ENCODE measurements around the gene TBX15.

Gene TBX15

GRCh38 chr1:118890851-118891384, 97.2 kb downstream of the TBX15 start:
- DNase-seq (ENCODE audit: low read depth) = no peak

DNA sequence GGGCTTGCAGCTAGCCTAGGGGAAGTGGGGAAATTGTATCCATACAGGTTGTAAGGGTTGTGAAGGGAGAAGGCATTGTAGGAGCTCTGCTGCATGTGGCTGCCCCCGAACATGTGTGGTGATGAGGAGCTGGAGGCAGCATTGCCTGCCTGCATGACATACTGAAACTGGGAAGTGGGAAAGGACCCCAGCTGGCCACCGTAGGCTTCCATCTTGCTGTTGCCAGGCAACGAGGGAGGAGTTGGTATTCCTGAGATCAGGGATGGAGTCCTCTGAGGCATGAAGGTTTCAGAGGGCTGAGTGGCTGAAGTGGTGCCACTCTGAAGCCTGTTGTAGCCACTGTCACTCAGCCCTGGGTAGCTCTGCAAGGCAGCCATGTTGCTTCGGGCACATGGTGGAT, 103.2 kb downstream of the TBX15 start:
- no peak for DNase-seq (ENCODE audit: low read depth)

DNA sequence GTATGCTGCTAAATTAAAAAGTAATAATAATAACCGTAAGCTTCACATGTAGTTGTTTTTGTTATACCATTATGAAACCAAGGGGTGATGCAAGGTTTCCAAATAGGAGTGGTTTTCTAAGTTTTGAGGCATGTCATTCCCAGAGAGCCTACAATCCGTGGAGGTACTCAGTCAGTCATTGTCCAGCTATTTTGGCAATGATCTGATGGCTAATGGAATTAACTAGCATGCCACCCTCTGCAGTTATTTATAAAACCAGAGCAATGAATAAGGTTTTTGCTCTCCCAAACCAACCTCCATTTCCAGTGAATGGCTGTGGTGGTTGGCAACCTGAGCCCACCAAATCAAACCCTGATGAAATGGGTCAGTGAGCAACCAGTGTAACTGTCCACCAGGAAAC, 106.4 kb downstream of the TBX15 start:
- DNase-seq (ENCODE audit: low read depth) = no peak

DNA sequence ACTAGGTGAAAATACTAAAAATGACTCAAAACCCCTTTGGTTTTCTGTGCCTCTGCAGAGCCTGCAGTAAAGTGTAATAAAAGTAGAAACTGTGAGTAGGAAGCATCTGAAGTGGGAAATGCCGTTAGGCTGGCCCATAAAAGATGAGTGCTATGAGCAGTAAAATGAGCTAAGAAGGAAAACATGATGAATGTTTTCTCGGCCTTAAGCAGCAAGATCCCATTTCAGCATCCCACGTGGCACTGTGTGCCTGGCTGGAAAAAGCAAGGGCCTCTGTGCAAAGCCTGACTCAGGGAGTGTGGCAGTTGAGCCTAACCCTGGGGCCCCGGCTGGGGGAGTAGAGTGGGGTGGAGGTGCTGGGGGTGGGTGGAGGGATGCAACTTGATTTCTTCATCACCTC, 109.5 kb downstream of the TBX15 start:
- no peak for DNase-seq (ENCODE audit: low read depth)

DNA sequence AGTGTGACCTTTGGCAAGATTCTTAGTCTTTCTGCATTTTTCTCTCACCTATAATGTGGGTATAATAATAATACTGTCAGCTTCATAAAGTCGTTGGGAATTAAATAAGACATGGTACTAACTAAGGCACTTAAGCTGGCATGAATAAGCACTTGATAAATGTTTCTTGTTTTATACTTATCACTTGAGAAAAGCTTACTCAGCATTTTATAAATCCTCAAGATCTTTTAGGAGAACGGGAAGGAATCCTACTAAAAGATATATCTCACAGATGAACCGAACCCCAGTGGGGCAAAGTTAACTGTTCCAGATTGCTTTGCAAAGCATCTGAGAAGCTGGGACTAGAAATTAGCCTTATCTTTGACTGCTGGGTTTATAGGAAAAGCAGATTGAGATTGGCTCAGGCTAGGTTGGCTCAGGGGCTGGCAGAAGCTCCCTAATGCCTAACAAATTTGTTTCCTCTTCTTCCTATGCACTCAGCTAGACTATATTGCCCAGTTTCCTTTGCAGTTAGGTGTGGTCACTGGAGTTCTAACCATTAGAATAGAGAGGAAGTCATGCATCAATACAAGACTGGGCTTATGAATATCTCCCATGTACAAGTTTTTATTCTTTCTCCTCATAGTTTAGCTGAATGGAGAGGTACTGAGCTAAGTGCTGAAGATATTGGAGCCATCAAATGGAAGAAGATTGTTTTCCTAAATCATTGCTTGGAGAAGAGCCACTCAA, 110.3 kb downstream of the TBX15 start:
- DNase-seq (ENCODE audit: low read depth) = no peak

GRCh38 chr1:118871582-118872171, 116.5 kb downstream of the TBX15 start:
- DNase-seq (ENCODE audit: low read depth) = no peak

- DNase-seq (ENCODE audit: low read depth) = no peak
Measured at GRCh38 chr1:118868387-118868786, 119.8 kb downstream of the TBX15 start.

GRCh38 chr1:118866330-118866729, 121.8 kb downstream of the TBX15 start:
- DNase-seq (ENCODE audit: low read depth) = no peak

DNA sequence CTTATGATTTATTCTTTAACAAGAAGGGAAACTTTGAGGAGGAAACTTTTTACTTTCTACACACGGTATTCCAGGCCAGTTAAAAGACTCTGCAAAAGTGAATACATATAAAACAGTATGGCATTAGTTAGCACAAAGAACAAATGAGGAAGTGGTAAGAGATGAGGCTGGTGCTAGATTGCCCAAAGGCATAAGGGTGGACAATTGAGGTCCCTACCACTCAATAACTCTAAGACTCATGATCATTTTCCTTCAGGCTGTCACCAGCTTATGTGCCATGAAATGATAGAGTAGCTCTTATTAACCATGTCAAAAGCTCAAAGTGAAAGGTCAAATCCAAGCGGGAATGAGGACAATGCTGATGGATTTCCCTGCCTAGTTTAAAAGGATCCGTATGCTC, 124.5 kb downstream of the TBX15 start:
- no peak for DNase-seq (ENCODE audit: low read depth)

- no peak for DNase-seq (ENCODE audit: low read depth)
Measured at GRCh38 chr1:118862755-118863154, 125.4 kb downstream of the TBX15 start.

DNA sequence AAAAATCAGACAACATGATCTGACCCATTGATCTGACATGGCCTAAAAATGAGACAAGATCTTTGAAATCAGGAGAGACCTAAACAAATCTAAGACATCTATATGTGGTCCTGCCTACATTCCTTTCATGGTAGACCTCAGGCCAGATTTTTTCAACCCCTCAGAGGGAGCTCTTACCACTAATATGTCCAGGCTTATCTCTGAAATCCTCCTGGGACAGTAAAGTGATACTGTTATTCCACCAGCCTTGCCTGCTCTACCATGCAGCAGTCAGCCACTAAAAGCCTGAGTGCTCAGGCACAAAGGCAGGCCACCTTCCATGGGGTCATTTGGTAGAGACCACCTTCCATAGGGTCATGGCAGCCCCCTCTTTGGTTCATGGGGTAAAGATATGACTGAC, 126.9 kb downstream of the TBX15 start:
- no peak for DNase-seq (ENCODE audit: low read depth)

DNA sequence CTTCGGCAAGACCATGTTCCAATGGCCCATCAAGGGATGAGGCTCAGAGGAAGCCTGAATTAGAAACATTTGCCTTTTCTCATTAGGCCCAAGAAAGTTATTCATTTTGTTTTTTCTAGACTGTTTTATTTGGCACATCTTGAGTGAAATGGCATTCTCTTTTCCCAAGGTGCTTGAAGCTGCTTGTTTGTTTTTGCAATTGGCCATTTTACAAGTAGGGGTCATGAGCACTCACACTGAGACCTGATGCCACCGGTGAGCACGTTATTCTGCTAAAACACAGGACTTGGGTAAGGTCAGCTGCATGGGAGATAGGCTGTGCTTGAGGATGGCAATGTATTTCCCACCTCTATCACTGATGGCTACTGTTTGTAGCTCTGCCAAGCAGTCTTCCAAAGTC, 128.1 kb downstream of the TBX15 start:
- DNase-seq (ENCODE audit: low read depth) = no peak

DNA sequence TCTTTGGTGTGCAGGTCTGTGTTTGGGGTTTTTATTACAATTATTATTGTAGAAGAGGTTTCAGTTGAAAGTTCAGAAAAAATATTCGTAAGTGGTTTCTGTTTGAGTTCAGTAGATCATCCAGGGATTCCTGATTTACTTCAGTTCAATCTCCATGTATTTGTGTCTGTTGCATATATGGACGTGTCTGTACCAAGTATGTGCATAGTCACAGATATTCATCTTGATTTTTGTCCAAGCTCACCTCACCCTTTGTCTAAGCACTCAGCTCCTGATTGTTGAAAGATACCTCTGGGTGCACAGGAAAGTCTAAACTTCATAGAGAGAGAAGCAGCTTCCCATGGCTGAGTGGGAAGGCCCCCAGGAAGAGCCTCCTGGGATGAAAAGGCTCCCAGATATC, 141.7 kb downstream of the TBX15 start:
- DNase-seq (ENCODE audit: low read depth) = no peak

GRCh38 chr1:118842452-118843201, 145.5 kb downstream of the TBX15 start:
- no peak for DNase-seq (ENCODE audit: low read depth)

GRCh38 chr1:118841521-118841920, 146.6 kb downstream of the TBX15 start:
- no peak for DNase-seq (ENCODE audit: low read depth)
